Endothelial cell of umbilical vein (primary cell): Measurements from ENCODE around the gene SP1. TPM values are rescaled to one million over a fixed set of nuclear protein-coding genes. Genes with fewer than 3 reads are reported as not detected.

Experiments
- BruUV-seq: library from RNA; stranded (reverse); fragments of 400-500 nt; replicated peaks from 2 replicates; lab custom pipeline; 2021; lab: Mats Ljungman, UMichigan
- CTCF ChIA-PET: fragments of 300-600, 350-600 bp; sonication (Branson Sonifier 250); formaldehyde crosslinking; loops from one replicate; lab custom pipeline; 2021; ENCODE audit warnings: antibody characterized with exemption, inconsistent platforms; lab: Charles Lee
- POLR2A ChIA-PET: fragments of 300-600, 350-600 bp; sonication (Branson Sonifier 250); formaldehyde crosslinking; loops from one replicate; lab custom pipeline; 2021; ENCODE audit warnings: antibody characterized with exemption, inconsistent platforms; lab: Charles Lee
- DNase-seq: peaks from one replicate; pipeline ENCODE4 v3.0.0-alpha.2; 2011; ENCODE audit warnings: low read depth, low spot score
- FAIRE-seq: peaks from 2 replicates; lab custom pipeline; 2011; peaks lifted over from hg19 to GRCh38; lab: Jason Lieb, UNC
- H2AFZ ChIP-seq: 2 replicates; pipeline ENCODE4 v1.6.0; 2012; ENCODE audit warnings: low read depth, low read length, control low read depth, inconsistent platforms
- H3K27ac ChIP-seq: 2 replicates; pipeline ENCODE4 v1.5.1; 2011; ENCODE audit warnings: low read depth, mild to moderate bottlenecking, control low read depth, low read length, moderate library complexity; ENCODE audit not compliant: insufficient read depth
- H3K27me3 ChIP-seq, 2 experiments: 2 replicates each; pipeline versions ENCODE4 v1.6.0 to v1.6.1; 2011; ENCODE audit warnings: low read length in 2 of 2, mixed read lengths in 1 of 2; ENCODE audit not compliant: control insufficient read depth in 2 of 2, insufficient read depth in 2 of 2
- H3K36me3 ChIP-seq, 2 experiments: 2 replicates in 1 of 2; 3 replicates in 1 of 2; pipeline ENCODE4 v1.5.1; 2011; ENCODE audit warnings: low read length in 2 of 2, mild to moderate bottlenecking in 1 of 2, moderate library complexity in 1 of 2; ENCODE audit not compliant: control insufficient read depth in 2 of 2, insufficient read depth in 2 of 2; ENCODE audit errors: extremely low read depth in 1 of 2
- H3K4me1 ChIP-seq: 3 replicates; pipeline ENCODE4 v1.5.1; 2011; ENCODE audit warnings: mild to moderate bottlenecking, low read length; ENCODE audit not compliant: control insufficient read depth, insufficient read depth; ENCODE audit errors: extremely low read depth
- H3K4me2 ChIP-seq: 2 replicates; pipeline ENCODE4 v1.6.1; 2011; ENCODE audit warnings: low read length, control low read depth, mixed read lengths; ENCODE audit not compliant: insufficient read depth
- H3K4me3 ChIP-seq, 3 experiments: fragments of 200-600 bp in 1 of 3; sonication (generic), shearing (Covaris generic) in 1 of 3; replicated peaks in 1 of 3; 2 replicates each; pipeline ENCODE4 v1.5.1; 2011 to 2016; ENCODE audit warnings: control low read depth in 3 of 3, low read length in 3 of 3, mild to moderate bottlenecking in 2 of 3, inconsistent platforms in 1 of 3, low read depth in 1 of 3, moderate library complexity in 1 of 3; ENCODE audit not compliant: insufficient read depth in 1 of 3
- H3K79me2 ChIP-seq: 2 replicates; pipeline ENCODE4 v1.6.0; 2012; ENCODE audit warnings: low read length, inconsistent platforms; ENCODE audit not compliant: control insufficient read depth, insufficient read depth
- H3K9ac ChIP-seq: replicated peaks from 2 replicates; pipeline ENCODE3; 2011; ENCODE audit warnings: low read length, control low read depth; ENCODE audit not compliant: insufficient read depth; ENCODE audit errors: extremely low read depth
- H3K9me1 ChIP-seq: replicated peaks from 3 replicates; pipeline ENCODE4 v1.6.0; 2011; ENCODE audit warnings: mild to moderate bottlenecking, low read length; ENCODE audit not compliant: control insufficient read depth, insufficient read depth; ENCODE audit errors: extremely low read depth
- H3K9me3 ChIP-seq: replicated peaks from 2 replicates; pipeline ENCODE4 v1.5.1; 2012; ENCODE audit warnings: low read length, inconsistent platforms; ENCODE audit not compliant: control insufficient read depth, insufficient read depth
- H4K20me1 ChIP-seq: replicated peaks from 2 replicates; pipeline ENCODE3; 2011; ENCODE audit warnings: mild to moderate bottlenecking, low read length; ENCODE audit not compliant: control insufficient read depth, insufficient read depth; ENCODE audit errors: extremely low read depth
- EZH2 ChIP-seq: IDR thresholded peaks from 2 replicates; pipeline ENCODE4 v1.6.1; 2012; ENCODE audit warnings: borderline replicate concordance, low read depth, mild to moderate bottlenecking, moderate library complexity, low read length, inconsistent platforms; ENCODE audit not compliant: severe bottlenecking
- FOS ChIP-seq: IDR thresholded peaks from 2 replicates; pipeline ENCODE4 v1.6.1; 2011; ENCODE audit warnings: mild to moderate bottlenecking, low read length, moderate library complexity, borderline replicate concordance; ENCODE audit not compliant: insufficient read depth
- GATA2 ChIP-seq: IDR thresholded peaks from 2 replicates; pipeline ENCODE4 v1.7.0; 2011; ENCODE audit warnings: low read depth, mild to moderate bottlenecking, moderate library complexity, mixed read lengths, low read length; ENCODE audit not compliant: insufficient read length, insufficient read depth
- JUN ChIP-seq: IDR thresholded peaks from 2 replicates; pipeline ENCODE4 v1.6.1; 2011; ENCODE audit warnings: borderline replicate concordance, low read depth; ENCODE audit not compliant: insufficient read length, insufficient read depth
- MYC ChIP-seq: IDR thresholded peaks from one replicate; pipeline ENCODE4 v1.6.1; 2011; ENCODE audit warnings: mild to moderate bottlenecking, low read depth, low read length
- POLR2A ChIP-seq: IDR thresholded peaks from 2 replicates; pipeline ENCODE4 v1.6.1; 2012; ENCODE audit warnings: low read depth, mild to moderate bottlenecking, control low read depth, low read length
- POLR2AphosphoS5 ChIP-seq: IDR thresholded peaks from 2 replicates; pipeline ENCODE4 v1.6.1; 2012; ENCODE audit warnings: low read depth, mild to moderate bottlenecking, control low read depth, low read length, moderate library complexity; ENCODE audit not compliant: insufficient read depth
- dilution Hi-C: fragments of 300-500 bp; cut with MboI; formaldehyde crosslinking; loops from one replicate; pipeline ENCODE4 v1.15.0; 2019; ENCODE audit warnings: low sequenced_read_pairs; ENCODE audit not compliant: extremely low pct_ligation_motif_present
- intact Hi-C: fragments of 100-400 bp; cut with micrococcal nuclease; formaldehyde crosslinking; loops from one replicate; pipeline ENCODE4 v1.10.0; 2022
- polyA plus RNA-seq, 4 experiments: library from polyadenylated mRNA; depleted of rRNA in 3 of 4; stranded (reverse) in 3 of 4; unstranded in 1 of 4; fragments of >200 nt; gene quantifications; 2 replicates each; pipeline versions ENCODE4 v1.2.1 to v1.2.3, GENCODE V29; 2011 to 2012; ENCODE audit warnings: missing spikeins in 1 of 4
- total RNA-seq: library from RNA; stranded (reverse); gene quantifications from 2 replicates; pipeline ENCODE4 v1.2.3, GENCODE V29; 2021
- TF ChIP-seq, protein P1 (sequence below): IDR thresholded peaks from 2 replicates; pipeline ENCODE4 v1.6.1; 2011; ENCODE audit not compliant: insufficient read depth, insufficient read length
- TF ChIP-seq, protein P2 (sequence below), 2 donors: IDR thresholded peaks; 1 replicate in 1 of 2; 2 replicates in 1 of 2; pipeline ENCODE4 v1.5.1; 2011; ENCODE audit warnings: low read length in 2 of 2, mild to moderate bottlenecking in 2 of 2, moderate library complexity in 2 of 2, control low read depth in 1 of 2, inconsistent platforms in 1 of 2, low read depth in 1 of 2; ENCODE audit not compliant: insufficient read depth in 1 of 2; ENCODE audit errors: extremely low read depth in 1 of 2

The SP1 gene
- total and polyA plus RNA-seq, 2 donors (not counting 3 experiments of a cell fraction or from before 2014, with no cell fraction given) = 34.8 to 56.3 TPM

DNA sequence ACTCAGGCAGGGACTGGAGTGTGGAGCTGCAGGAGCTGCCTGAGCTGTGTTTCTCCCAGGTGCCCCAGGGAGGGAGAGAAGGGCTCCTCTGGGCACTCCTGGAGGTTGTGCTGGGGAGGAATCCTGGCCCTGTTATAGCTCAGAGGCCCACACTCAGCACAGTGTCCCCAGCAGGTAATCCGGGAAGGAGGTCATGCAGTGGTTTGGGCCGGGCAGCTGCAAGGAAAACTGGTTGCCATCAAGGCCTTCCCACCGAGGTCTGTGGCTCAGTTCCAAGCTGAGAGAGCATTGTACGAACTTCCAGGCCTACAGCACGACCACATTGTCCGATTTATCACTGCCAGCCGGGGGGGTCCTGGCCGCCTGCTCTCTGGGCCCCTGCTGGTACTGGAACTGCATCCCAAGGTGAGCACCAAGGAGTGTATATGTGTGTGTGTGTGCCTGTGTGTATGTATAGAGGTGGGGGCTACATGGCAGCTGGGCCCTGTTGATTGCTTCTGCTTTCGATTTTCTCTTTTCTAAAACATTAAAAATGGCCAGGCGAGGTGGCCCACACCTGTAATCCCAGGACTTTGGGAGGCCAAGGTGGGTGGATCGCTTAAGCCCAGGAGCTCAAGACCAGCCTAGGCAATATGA, 45.7 kb downstream of the SP1 start:
- H3K27me3 ChIP-seq = no peaks in the 10 kb centered on the region
- H3K36me3 ChIP-seq = no peaks in the 10 kb centered on the region
- H3K79me2 ChIP-seq = no peaks in the 10 kb centered on the region
- no peaks in the 10 kb centered on the region for H4K20me1 ChIP-seq
- no peak overlapping the region for H3K4me2 ChIP-seq
- ChIA-PET POLR2A (no interaction called here), CTCF (interaction anchor here (1.0 to 7.6 kb wide), 8 partner anchors 11 to 104 kb away, joined by 4 to 444 read pairs (median 4); partner anchors contain the start of genes AAAS and SP1)
- peaks cover 4% of the 10 kb centered on the region for H3K4me1 ChIP-seq
- intact Hi-C loops (no loop called here), dilution Hi-C loops (no loop called here)
- no peak overlapping the region for H2AFZ ChIP-seq
- DNase-seq (no peak), FAIRE-seq (no peak)
- TF ChIP-seq POLR2A (no peak), MYC (no peak), EZH2 (no peak), GATA2 (no peak), FOS (no peak), POLR2AphosphoS5 (no peak), JUN (no peak)
- TF ChIP-seq, protein P1, sequence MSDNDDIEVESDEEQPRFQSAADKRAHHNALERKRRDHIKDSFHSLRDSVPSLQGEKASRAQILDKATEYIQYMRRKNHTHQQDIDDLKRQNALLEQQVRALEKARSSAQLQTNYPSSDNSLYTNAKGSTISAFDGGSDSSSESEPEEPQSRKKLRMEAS = no peak
- TF ChIP-seq, protein P2, sequence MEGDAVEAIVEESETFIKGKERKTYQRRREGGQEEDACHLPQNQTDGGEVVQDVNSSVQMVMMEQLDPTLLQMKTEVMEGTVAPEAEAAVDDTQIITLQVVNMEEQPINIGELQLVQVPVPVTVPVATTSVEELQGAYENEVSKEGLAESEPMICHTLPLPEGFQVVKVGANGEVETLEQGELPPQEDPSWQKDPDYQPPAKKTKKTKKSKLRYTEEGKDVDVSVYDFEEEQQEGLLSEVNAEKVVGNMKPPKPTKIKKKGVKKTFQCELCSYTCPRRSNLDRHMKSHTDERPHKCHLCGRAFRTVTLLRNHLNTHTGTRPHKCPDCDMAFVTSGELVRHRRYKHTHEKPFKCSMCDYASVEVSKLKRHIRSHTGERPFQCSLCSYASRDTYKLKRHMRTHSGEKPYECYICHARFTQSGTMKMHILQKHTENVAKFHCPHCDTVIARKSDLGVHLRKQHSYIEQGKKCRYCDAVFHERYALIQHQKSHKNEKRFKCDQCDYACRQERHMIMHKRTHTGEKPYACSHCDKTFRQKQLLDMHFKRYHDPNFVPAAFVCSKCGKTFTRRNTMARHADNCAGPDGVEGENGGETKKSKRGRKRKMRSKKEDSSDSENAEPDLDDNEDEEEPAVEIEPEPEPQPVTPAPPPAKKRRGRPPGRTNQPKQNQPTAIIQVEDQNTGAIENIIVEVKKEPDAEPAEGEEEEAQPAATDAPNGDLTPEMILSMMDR (IDR thresholded peaks at IDR 0.05; ENCODE audit: extremely low read depth in 1 of 2, insufficient read depth in 1 of 2, low read depth in 1 of 2, low read length in 2 of 2) = no peak
- no peaks in the 10 kb centered on the region for H3K9me3 ChIP-seq
- no peak overlapping the region for H3K4me3 ChIP-seq
- H3K9me1 ChIP-seq = no peaks in the 10 kb centered on the region
- H3K27ac ChIP-seq = no peak overlapping the region
- H3K9ac ChIP-seq = no peak overlapping the region
- BruUV-seq = no TSS peak
